Measurements from ENCODE around the gene FIZ1. TPM values are rescaled to one million over a fixed set of nuclear protein-coding genes. Genes with fewer than 3 reads are reported as not detected.

The FIZ1 gene
- total and polyA plus RNA-seq, 8 donors = 6.8 to 12.6 (median 10.3) TPM

GRCh38 chr19:55544776-55545439 lies 54.4 kb downstream of the FIZ1 start:
- Histone ChIP-seq H3K9me3 (no peaks in the 10 kb centered on the region), H3K36me3 (no peaks in the 10 kb centered on the region), H3K27ac (no peak overlapping the region), H3K27me3 (peaks cover 0 to 9% (median 0%) of the 10 kb centered on the region in 4 donors), H3K4me1 (peaks cover 0 to 3% (median 0%) of the 10 kb centered on the region in 3 donors), H3K4me3 (no peak overlapping the region)
- 49 to 54% methylated on average over 17 to 23 of the region's 23 CpGs for WGBS, 2 donors
- intact Hi-C loops (cut with DNase I) = no loop called here
- TF ChIP-seq, protein P1, sequence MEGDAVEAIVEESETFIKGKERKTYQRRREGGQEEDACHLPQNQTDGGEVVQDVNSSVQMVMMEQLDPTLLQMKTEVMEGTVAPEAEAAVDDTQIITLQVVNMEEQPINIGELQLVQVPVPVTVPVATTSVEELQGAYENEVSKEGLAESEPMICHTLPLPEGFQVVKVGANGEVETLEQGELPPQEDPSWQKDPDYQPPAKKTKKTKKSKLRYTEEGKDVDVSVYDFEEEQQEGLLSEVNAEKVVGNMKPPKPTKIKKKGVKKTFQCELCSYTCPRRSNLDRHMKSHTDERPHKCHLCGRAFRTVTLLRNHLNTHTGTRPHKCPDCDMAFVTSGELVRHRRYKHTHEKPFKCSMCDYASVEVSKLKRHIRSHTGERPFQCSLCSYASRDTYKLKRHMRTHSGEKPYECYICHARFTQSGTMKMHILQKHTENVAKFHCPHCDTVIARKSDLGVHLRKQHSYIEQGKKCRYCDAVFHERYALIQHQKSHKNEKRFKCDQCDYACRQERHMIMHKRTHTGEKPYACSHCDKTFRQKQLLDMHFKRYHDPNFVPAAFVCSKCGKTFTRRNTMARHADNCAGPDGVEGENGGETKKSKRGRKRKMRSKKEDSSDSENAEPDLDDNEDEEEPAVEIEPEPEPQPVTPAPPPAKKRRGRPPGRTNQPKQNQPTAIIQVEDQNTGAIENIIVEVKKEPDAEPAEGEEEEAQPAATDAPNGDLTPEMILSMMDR (IDR thresholded peaks at IDR 0.05) = no peak
- ATAC-seq (no peak), DNase-seq (no peak), FAIRE-seq (no peak)

DNA sequence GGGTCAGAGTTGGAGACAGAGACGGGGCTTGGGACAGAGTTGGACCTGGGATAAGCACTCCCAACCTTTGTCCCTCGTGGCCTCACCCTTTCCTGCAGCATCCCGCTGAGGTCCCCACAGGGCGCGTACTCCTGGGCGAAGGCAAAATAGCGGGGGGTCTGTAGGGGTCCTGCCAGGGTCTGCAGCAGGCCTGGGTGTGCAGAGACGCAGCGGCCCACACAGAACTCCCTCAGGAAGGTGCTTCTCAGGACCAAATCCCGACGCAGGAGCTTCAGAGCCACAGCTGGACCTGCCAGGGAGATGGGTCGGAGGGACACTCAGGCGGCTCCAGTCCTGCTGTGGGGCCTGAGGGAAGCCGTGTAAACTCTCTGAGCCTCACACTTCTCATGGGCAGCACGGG lies 55.3 kb downstream of the FIZ1 start:
- TF ChIP-seq, protein P1 (IDR thresholded peaks at IDR 0.05) = no peak
- Histone ChIP-seq H3K4me3 (no peak overlapping the region), H3K36me3 (no peaks in the 10 kb centered on the region), H3K27ac (no peak overlapping the region), H3K4me1 (no peaks in the 10 kb centered on the region), H3K27me3 (peaks cover 0 to 9% (median 0%) of the 10 kb centered on the region in 4 donors), H3K9me3 (no peaks in the 10 kb centered on the region)
- DNase-seq (no peak), ATAC-seq (no peak), FAIRE-seq (no peak)
- intact Hi-C loops (cut with DNase I) = no loop called here
- 63 to 78% methylated on average over 15 of the region's 15 CpGs for WGBS, 2 donors

DNA sequence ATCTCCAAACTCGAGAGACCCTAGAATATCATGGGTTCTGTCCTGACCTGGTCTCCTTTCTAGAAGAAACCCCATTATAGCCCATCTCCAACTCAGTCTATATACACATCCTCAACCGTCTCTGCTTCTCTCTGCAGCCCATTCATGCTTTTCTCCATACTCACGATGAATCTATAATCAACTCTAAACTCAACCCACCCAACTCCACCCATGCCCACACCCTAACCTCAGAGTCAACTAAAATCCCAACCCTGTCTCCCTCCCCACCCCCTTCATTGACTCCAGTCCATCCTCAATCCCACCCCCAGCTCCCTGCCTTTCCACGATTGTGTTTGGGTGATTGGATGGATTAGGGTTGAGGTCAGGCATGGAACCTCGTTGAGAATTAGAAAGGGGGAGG lies 55.8 kb downstream of the FIZ1 start:
- no peak overlapping the region for H3K4me3 ChIP-seq
- intact Hi-C loops (cut with DNase I) = no loop called here
- FAIRE-seq (no peak), DNase-seq (no peak), ATAC-seq (no peak)
- 47 to 65% methylated on average over 5 of the region's 5 CpGs for WGBS, 2 donors
- TF ChIP-seq, protein P1 (IDR thresholded peaks at IDR 0.05) = no peak
- peaks cover 0 to 9% (median 0%) of the 10 kb centered on the region in 4 donors for H3K27me3 ChIP-seq
- H3K36me3 ChIP-seq = no peaks in the 10 kb centered on the region
- no peaks in the 10 kb centered on the region for H3K9me3 ChIP-seq
- no peak overlapping the region for H3K27ac ChIP-seq
- H3K4me1 ChIP-seq = no peaks in the 10 kb centered on the region

DNA sequence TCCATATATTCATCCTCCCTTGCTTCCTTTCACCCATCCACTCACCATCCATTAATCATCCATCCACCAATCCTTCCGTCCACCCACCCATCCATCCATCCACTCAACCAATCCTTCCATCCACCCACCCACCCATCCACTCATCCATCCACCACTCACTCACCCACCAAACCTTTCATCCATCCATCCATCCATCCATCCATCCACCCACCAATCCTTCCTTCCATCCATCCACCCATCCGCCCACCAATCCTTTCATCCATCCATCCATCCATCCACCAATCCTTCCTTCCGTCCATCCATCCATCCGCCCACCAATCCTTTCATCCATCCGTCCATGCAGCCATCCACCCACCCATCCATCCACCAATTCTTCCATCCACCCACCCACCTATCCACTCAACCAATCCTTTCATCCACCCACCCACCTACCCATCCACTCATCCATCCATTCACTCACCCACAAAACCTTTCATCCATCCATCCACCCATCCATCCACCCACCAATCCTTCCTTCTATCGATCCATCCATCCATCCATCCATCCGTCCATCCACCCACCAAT lies 56.9 kb downstream of the FIZ1 start:
- Histone ChIP-seq H3K4me3 (no peak overlapping the region), H3K4me1 (no peaks in the 10 kb centered on the region), H3K27ac (no peak overlapping the region), H3K27me3 (peaks cover 0 to 3% (median 0%) of the 10 kb centered on the region in 4 donors), H3K9me3 (no peaks in the 10 kb centered on the region), H3K36me3 (no peaks in the 10 kb centered on the region)
- intact Hi-C loops (cut with DNase I) = no loop called here
- ATAC-seq = no peak
- TF ChIP-seq, protein P1 (IDR thresholded peaks at IDR 0.05) = no peak
- 55 to 70% methylated on average over 7 of the region's 7 CpGs for WGBS, 2 donors
- FAIRE-seq = no peak
- DNase-seq = no peak

Other genes with a start within 250 kb of the FIZ1 start
- under 1 TPM in 1 of 6 donors, not detected in 5; 0.62 TPM for gene COX6B2, start 244.8 kb downstream of the FIZ1 start, total RNA-seq
- gene COX6B2, start 244.8 kb downstream of the FIZ1 start, polyA plus RNA-seq = under 1 TPM; 0.28 to 0.42 TPM
- gene GARIN5B, start 236.3 kb downstream of the FIZ1 start, total RNA-seq = not detected
- not detected for gene GARIN5B, start 236.3 kb downstream of the FIZ1 start, polyA plus RNA-seq
- under 1 TPM in 3 of 6 donors, not detected in 3; 0.20 to 0.41 (median 0.37) TPM for gene IL11, start 229.1 kb downstream of the FIZ1 start, total RNA-seq
- gene IL11, start 229.1 kb downstream of the FIZ1 start, polyA plus RNA-seq = under 1 TPM; 0.16 to 0.19 TPM
- gene TMEM190, start 222.7 kb downstream of the FIZ1 start, total RNA-seq = not detected
- gene TMEM190, start 222.7 kb downstream of the FIZ1 start, polyA plus RNA-seq = under 1 TPM in 1 of 2 donors, not detected in 1; 0.45 TPM
- 10 to 100 TPM; 14.7 to 32.7 (median 21.3) TPM for gene TMEM238, start 215.2 kb downstream of the FIZ1 start, total RNA-seq
- under 1 TPM; 0.42 TPM for gene TMEM238, start 215.2 kb downstream of the FIZ1 start, polyA plus RNA-seq
- gene RPL28, start 213.6 kb downstream of the FIZ1 start, total RNA-seq = 1,000 to 10,000 TPM in 1 of 6 donors, 100 to 1,000 TPM in 5; 420 to 1,198 (median 819) TPM
- 1,000 to 10,000 TPM in 1 of 2 donors, 100 to 1,000 TPM in 1; 738 to 1,109 TPM for gene RPL28, start 213.6 kb downstream of the FIZ1 start, polyA plus RNA-seq
- 1 to 10 TPM; 2.0 to 7.3 (median 5.1) TPM for gene UBE2S, start 191.7 kb downstream of the FIZ1 start, total RNA-seq
- 1 to 10 TPM; 3.6 to 5.0 TPM for gene UBE2S, start 191.7 kb downstream of the FIZ1 start, polyA plus RNA-seq
- under 1 TPM in 3 of 6 donors, not detected in 3; 0.05 to 0.16 (median 0.06) TPM for gene SHISA7, start 156.2 kb downstream of the FIZ1 start, total RNA-seq
- gene SHISA7, start 156.2 kb downstream of the FIZ1 start, polyA plus RNA-seq = under 1 TPM; 0.04 to 0.33 TPM
- 10 to 100 TPM; 13.0 to 23.9 (median 20.9) TPM for gene ISOC2, start 137.9 kb downstream of the FIZ1 start, total RNA-seq
- 10 to 100 TPM; 38.3 to 43.9 TPM for gene ISOC2, start 137.9 kb downstream of the FIZ1 start, polyA plus RNA-seq
- not detected for gene C19orf85, start 134.8 kb downstream of the FIZ1 start, total RNA-seq
- not detected for gene C19orf85, start 134.8 kb downstream of the FIZ1 start, polyA plus RNA-seq
- 1 to 10 TPM; 3.4 to 6.2 (median 4.1) TPM for gene ZNF628, start 122.9 kb downstream of the FIZ1 start, total RNA-seq
- gene ZNF628, start 122.9 kb downstream of the FIZ1 start, polyA plus RNA-seq = 1 to 10 TPM; 2.6 to 7.8 TPM
- gene NAT14, start 114.3 kb downstream of the FIZ1 start, total RNA-seq = 10 to 100 TPM in 1 of 6 donors, 1 to 10 TPM in 5; 5.8 to 10.1 (median 7.5) TPM
- 10 to 100 TPM; 27.9 to 32.4 TPM for gene NAT14, start 114.3 kb downstream of the FIZ1 start, polyA plus RNA-seq
- gene SSC5D, start 111.1 kb downstream of the FIZ1 start, total RNA-seq = 1 to 10 TPM in 4 of 6 donors, under 1 TPM in 2; 0.60 to 5.3 (median 1.4) TPM
- 1 to 10 TPM in 1 of 2 donors, under 1 TPM in 1; 0.77 to 2.1 TPM for gene SSC5D, start 111.1 kb downstream of the FIZ1 start, polyA plus RNA-seq
- gene SBK2, start 62.4 kb downstream of the FIZ1 start, total RNA-seq = under 1 TPM in 1 of 6 donors, not detected in 5; 0.43 TPM
- under 1 TPM; 0.28 to 0.46 TPM for gene SBK2, start 62.4 kb downstream of the FIZ1 start, polyA plus RNA-seq
- gene SBK3, start 54.0 kb downstream of the FIZ1 start, total RNA-seq = under 1 TPM in 2 of 6 donors, not detected in 4; 0.19 to 0.28 TPM
- gene SBK3, start 54.0 kb downstream of the FIZ1 start, polyA plus RNA-seq = under 1 TPM; 0.11 to 0.16 TPM
- gene ZNF579, start 18.7 kb downstream of the FIZ1 start, total RNA-seq = 10 to 100 TPM in 1 of 6 donors, 1 to 10 TPM in 5; 6.5 to 12.7 (median 9.2) TPM
- gene ZNF579, start 18.7 kb downstream of the FIZ1 start, polyA plus RNA-seq = 10 to 100 TPM; 11.6 to 16.1 TPM
- gene ZNF524, start 771 bp upstream of the FIZ1 start, total RNA-seq = 10 to 100 TPM; 17.1 to 37.0 (median 33.1) TPM
- gene ZNF524, start 771 bp upstream of the FIZ1 start, polyA plus RNA-seq = 10 to 100 TPM; 26.7 to 79.4 TPM
- gene ZNF865, start 6.1 kb upstream of the FIZ1 start, total RNA-seq = 1 to 10 TPM; 6.6 to 9.0 (median 7.8) TPM
- 1 to 10 TPM; 5.7 to 9.7 TPM for gene ZNF865, start 6.1 kb upstream of the FIZ1 start, polyA plus RNA-seq
- gene ZNF784, start 25.0 kb upstream of the FIZ1 start, total RNA-seq = 1 to 10 TPM; 3.7 to 5.8 (median 4.6) TPM
- gene ZNF784, start 25.0 kb upstream of the FIZ1 start, polyA plus RNA-seq = 10 to 100 TPM; 10.3 to 12.9 TPM
- gene ZNF580, start 41.5 kb upstream of the FIZ1 start, total RNA-seq = 10 to 100 TPM; 12.7 to 24.3 (median 17.6) TPM
- 10 to 100 TPM; 35.0 to 40.5 TPM for gene ZNF580, start 41.5 kb upstream of the FIZ1 start, polyA plus RNA-seq
- gene ZNF581, start 44.1 kb upstream of the FIZ1 start, total RNA-seq = 10 to 100 TPM; 12.9 to 23.2 (median 16.9) TPM
- 10 to 100 TPM; 13.8 to 16.6 TPM for gene ZNF581, start 44.1 kb upstream of the FIZ1 start, polyA plus RNA-seq
- gene CCDC106, start 48.7 kb upstream of the FIZ1 start, total RNA-seq = 1 to 10 TPM; 3.2 to 6.2 (median 5.0) TPM
- gene CCDC106, start 48.7 kb upstream of the FIZ1 start, polyA plus RNA-seq = 10 to 100 TPM; 20.7 to 22.8 TPM
- 10 to 100 TPM; 38.4 to 97.0 (median 58.8) TPM for gene U2AF2, start 55.5 kb upstream of the FIZ1 start, total RNA-seq
- gene U2AF2, start 55.5 kb upstream of the FIZ1 start, polyA plus RNA-seq = 100 to 1,000 TPM in 1 of 2 donors, 10 to 100 TPM in 1; 74.8 to 113 TPM
- gene EPN1, start 75.7 kb upstream of the FIZ1 start, total RNA-seq = 100 to 1,000 TPM in 1 of 6 donors, 10 to 100 TPM in 5; 64.9 to 102 (median 84.6) TPM
- gene EPN1, start 75.7 kb upstream of the FIZ1 start, polyA plus RNA-seq = 10 to 100 TPM; 38.4 to 76.8 TPM
- gene NLRP9, start 138.9 kb upstream of the FIZ1 start, total RNA-seq = under 1 TPM in 2 of 6 donors, not detected in 4; 0.09 to 0.12 TPM
- under 1 TPM; 0.04 to 0.05 TPM for gene NLRP9, start 138.9 kb upstream of the FIZ1 start, polyA plus RNA-seq
- gene RFPL4A, start 159.6 kb upstream of the FIZ1 start, total RNA-seq = under 1 TPM in 2 of 6 donors, not detected in 4; 0.17 to 0.75 TPM
- under 1 TPM in 1 of 2 donors, not detected in 1; 0.70 TPM for gene RFPL4A, start 159.6 kb upstream of the FIZ1 start, polyA plus RNA-seq
- not detected for gene RFPL4AL1, start 169.6 kb upstream of the FIZ1 start, total RNA-seq
- gene RFPL4AL1, start 169.6 kb upstream of the FIZ1 start, polyA plus RNA-seq = not detected
- gene NLRP11, start 232.5 kb upstream of the FIZ1 start, total RNA-seq = under 1 TPM in 5 of 6 donors, not detected in 1; 0.06 to 0.22 (median 0.14) TPM
- under 1 TPM; 0.04 to 0.09 TPM for gene NLRP11, start 232.5 kb upstream of the FIZ1 start, polyA plus RNA-seq
- gene NLRP4, start 237.0 kb upstream of the FIZ1 start, total RNA-seq = not detected
- gene NLRP4, start 237.0 kb upstream of the FIZ1 start, polyA plus RNA-seq = not detected

Data from pancreas (tissue), 10 donors.